ENCODE measurements around the gene ZHX3. TPM values are rescaled to one million over a fixed set of nuclear protein-coding genes. Genes with fewer than 3 reads are reported as not detected.

Gene ZHX3
- total RNA-seq, 1 donor: 36.6 TPM

DNA sequence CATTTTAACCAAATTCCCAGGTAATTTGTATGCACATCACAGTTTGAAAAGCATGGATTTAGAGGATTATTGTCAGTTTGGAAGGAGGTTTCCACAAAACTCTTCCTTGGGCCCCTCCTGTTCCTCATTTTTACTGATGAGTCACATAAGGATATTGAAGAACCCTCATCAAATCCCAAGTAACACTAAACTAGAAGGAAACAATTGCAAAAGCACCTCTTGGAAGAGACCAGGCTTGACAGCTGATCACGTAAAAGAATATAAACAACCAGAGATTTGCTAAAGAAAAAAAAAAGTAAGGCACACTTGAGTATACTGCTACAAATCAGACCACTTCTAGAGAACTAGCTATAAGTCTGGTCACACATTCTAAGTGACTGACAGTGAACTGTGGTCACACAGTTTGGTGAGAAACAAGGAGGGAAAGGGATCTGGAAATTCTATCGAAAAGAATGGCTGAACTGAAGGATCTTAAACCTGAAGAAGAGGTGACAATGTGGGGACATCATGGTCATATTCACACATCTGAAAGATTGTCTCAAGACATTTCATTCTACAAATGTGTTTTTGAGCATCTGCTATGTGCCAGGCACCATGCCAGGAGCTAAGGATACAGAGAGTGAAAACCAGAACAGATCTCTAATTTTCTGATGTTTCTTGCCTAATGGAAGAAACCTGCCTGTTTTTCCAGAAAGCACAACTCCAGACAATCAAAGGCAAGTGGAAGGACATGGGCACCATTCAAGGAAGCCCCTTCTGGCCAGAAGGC, 24.1 kb downstream of the ZHX3 start:
- no peak overlapping the region for H3K4me3 ChIP-seq (ENCODE audit: insufficient read depth, low read length)
- TF ChIP-seq, protein P1, sequence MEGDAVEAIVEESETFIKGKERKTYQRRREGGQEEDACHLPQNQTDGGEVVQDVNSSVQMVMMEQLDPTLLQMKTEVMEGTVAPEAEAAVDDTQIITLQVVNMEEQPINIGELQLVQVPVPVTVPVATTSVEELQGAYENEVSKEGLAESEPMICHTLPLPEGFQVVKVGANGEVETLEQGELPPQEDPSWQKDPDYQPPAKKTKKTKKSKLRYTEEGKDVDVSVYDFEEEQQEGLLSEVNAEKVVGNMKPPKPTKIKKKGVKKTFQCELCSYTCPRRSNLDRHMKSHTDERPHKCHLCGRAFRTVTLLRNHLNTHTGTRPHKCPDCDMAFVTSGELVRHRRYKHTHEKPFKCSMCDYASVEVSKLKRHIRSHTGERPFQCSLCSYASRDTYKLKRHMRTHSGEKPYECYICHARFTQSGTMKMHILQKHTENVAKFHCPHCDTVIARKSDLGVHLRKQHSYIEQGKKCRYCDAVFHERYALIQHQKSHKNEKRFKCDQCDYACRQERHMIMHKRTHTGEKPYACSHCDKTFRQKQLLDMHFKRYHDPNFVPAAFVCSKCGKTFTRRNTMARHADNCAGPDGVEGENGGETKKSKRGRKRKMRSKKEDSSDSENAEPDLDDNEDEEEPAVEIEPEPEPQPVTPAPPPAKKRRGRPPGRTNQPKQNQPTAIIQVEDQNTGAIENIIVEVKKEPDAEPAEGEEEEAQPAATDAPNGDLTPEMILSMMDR (IDR thresholded peaks at IDR 0.05; ENCODE audit: extremely low read depth, low read depth, low read length): no peak
- peaks cover 90% of the 10 kb centered on the region for H3K79me2 ChIP-seq (ENCODE audit: insufficient read depth, low read length)

DNA sequence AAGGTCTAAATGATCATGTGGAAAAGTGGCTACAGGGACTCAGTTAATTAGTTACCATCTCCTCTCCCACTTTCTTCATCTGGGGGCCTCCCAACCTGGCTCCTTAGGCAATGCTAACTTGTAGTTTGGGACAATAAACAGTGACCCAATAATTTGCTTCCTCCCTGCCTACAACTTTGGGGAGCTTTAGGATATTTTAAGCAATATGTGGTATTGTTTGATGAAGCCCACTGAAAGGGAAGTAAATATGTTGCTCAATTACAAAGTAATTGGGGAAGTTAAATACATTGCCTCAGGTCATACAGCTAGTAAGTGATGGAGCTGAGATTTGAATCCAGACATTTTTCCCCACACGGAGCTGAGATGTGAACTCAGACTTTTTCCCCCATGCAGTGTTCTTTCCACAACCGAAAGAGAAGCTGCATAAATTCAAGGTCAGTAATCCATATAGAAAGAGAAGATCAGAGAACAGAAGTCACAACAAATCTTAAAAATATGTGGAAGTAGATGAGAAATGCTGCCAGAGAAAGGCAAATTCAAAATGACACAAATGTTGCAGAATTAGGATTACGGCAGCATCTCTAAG, 26.6 kb downstream of the ZHX3 start:
- TF ChIP-seq, protein P1 (IDR thresholded peaks at IDR 0.05; ENCODE audit: extremely low read depth, low read depth, low read length): no peak
- H3K4me1 ChIP-seq (ENCODE audit: insufficient read depth, low read length): peaks cover 16% of the 10 kb centered on the region
- no peaks in the 10 kb centered on the region for H3K27me3 ChIP-seq (ENCODE audit: insufficient read depth, low read length)
- H3K79me2 ChIP-seq (ENCODE audit: insufficient read depth, low read length): peaks cover 84% of the 10 kb centered on the region
- no peak overlapping the region for H3K4me3 ChIP-seq (ENCODE audit: insufficient read depth, low read length)
- H3K9me3 ChIP-seq (ENCODE audit: low read depth, low read length): peaks cover 2% of the 10 kb centered on the region
- H3K27ac ChIP-seq (ENCODE audit: low read depth, low read length): no peak overlapping the region
- peaks cover 12% of the 10 kb centered on the region for H4K20me1 ChIP-seq (ENCODE audit: insufficient read depth, low read length)
- no peak for DNase-seq (ENCODE audit: insufficient read length, low spot score, missing footprints)
- no peaks in the 10 kb centered on the region for H3K36me3 ChIP-seq (ENCODE audit: insufficient read depth, low read length)
- H3K4me2 ChIP-seq (ENCODE audit: insufficient read depth, low read length): no peak overlapping the region
- no peak overlapping the region for H2AFZ ChIP-seq (ENCODE audit: low read length)

More for the DNA sequence above, 24.1 kb downstream of the ZHX3 start:
- DNase-seq (ENCODE audit: insufficient read length, low spot score, missing footprints): no peak
- Histone ChIP-seq H3K27ac (ENCODE audit: low read depth, low read length) (no peak overlapping the region), H3K9me3 (ENCODE audit: low read depth, low read length) (no peaks in the 10 kb centered on the region), H3K36me3 (ENCODE audit: insufficient read depth, low read length) (no peaks in the 10 kb centered on the region), H3K4me1 (ENCODE audit: insufficient read depth, low read length) (peaks cover 10% of the 10 kb centered on the region), H2AFZ (ENCODE audit: low read length) (no peak overlapping the region), H3K4me2 (ENCODE audit: insufficient read depth, low read length) (no peak overlapping the region), H4K20me1 (ENCODE audit: insufficient read depth, low read length) (peaks cover 34% of the 10 kb centered on the region), H3K27me3 (ENCODE audit: insufficient read depth, low read length) (no peaks in the 10 kb centered on the region)

DNA sequence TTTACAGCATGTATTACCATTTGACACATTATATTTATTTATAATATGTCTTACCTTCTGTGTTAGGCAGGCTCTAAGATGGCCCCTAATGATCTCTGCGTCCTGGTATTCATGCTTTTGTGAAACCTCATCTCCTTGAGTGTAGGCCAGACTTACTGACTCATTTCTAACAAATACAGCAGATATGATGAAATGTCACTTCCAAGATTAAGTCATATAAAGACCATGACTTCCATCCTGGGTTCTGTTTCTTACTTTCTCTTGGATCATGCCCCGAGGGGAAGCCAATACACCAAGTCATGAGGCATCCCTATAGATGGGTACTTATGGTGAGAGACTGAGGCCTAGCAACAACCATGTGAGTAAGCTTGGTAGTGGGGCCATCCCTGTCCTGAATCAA, 30.2 kb downstream of the ZHX3 start:
- Histone ChIP-seq H3K79me2 (ENCODE audit: insufficient read depth, low read length) (peaks cover 87% of the 10 kb centered on the region), H3K4me3 (ENCODE audit: insufficient read depth, low read length) (no peak overlapping the region), H4K20me1 (ENCODE audit: insufficient read depth, low read length) (no peaks in the 10 kb centered on the region), H3K4me1 (ENCODE audit: insufficient read depth, low read length) (peaks cover 6% of the 10 kb centered on the region), H3K27ac (ENCODE audit: low read depth, low read length) (peak overlapping the region; percentile 77), H3K4me2 (ENCODE audit: insufficient read depth, low read length) (peak overlapping the region; percentile 44), H3K27me3 (ENCODE audit: insufficient read depth, low read length) (no peaks in the 10 kb centered on the region), H3K36me3 (ENCODE audit: insufficient read depth, low read length) (no peaks in the 10 kb centered on the region), H2AFZ (ENCODE audit: low read length) (no peak overlapping the region), H3K9me3 (ENCODE audit: low read depth, low read length) (peaks cover 2% of the 10 kb centered on the region)
- DNase-seq (ENCODE audit: insufficient read length, low spot score, missing footprints): peak; percentile 62
- TF ChIP-seq, protein P1 (IDR thresholded peaks at IDR 0.05; ENCODE audit: extremely low read depth, low read depth, low read length): no peak

DNA sequence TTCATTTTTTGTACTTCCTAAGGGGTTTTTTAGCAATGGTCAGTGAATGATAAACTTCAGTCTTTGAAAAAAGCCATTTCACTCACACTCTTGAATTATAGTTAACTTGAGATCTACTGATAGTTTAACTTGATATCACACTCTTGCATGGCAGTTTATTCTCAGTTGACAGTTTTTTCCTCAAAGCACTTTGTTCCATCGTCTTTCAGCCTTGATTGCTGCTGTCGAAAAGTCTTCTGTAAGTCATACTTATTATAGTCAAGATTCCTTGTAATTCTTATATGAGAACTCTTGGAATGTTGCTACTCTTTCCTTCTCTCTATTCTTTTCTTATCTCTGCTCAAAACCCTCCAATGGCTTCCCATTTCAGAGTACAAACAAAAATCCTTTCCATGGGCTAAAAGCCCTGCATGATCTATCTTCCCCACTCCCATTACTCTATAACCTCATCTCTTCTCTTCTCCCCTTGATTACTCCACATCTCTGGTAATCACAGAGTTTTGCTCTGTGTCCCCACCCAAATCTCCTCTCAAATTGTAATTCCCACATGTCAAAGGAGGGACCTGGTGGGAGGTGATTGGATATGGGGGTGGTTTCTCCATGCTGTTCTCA, 31.2 kb downstream of the ZHX3 start:
- Histone ChIP-seq H3K4me1 (ENCODE audit: insufficient read depth, low read length) (peaks cover 6% of the 10 kb centered on the region), H2AFZ (ENCODE audit: low read length) (no peak overlapping the region), H3K4me2 (ENCODE audit: insufficient read depth, low read length) (no peak overlapping the region), H3K27me3 (ENCODE audit: insufficient read depth, low read length) (no peaks in the 10 kb centered on the region), H3K9me3 (ENCODE audit: low read depth, low read length) (peaks cover 2% of the 10 kb centered on the region), H3K4me3 (ENCODE audit: insufficient read depth, low read length) (no peak overlapping the region), H3K79me2 (ENCODE audit: insufficient read depth, low read length) (peaks cover 90% of the 10 kb centered on the region), H3K27ac (ENCODE audit: low read depth, low read length) (peak overlapping the region; percentile 77), H4K20me1 (ENCODE audit: insufficient read depth, low read length) (no peaks in the 10 kb centered on the region), H3K36me3 (ENCODE audit: insufficient read depth, low read length) (no peaks in the 10 kb centered on the region)
- no peak for DNase-seq (ENCODE audit: insufficient read length, low spot score, missing footprints)
- TF ChIP-seq, protein P1 (IDR thresholded peaks at IDR 0.05; ENCODE audit: extremely low read depth, low read depth, low read length): no peak
